CMK (cell line): Measurements from ENCODE around the gene EXOC6B.
"Not testable (repeated sequence)": the region's sequence is repeated elsewhere in the genome, so short reads cannot be mapped to it uniquely, and the experiment has no call there.

ENCODE experiments used
- DNase-seq: peaks from one replicate; pipeline ENCODE4 v3.0.0-alpha.2; 2010; ENCODE audit warnings: low read depth

Gene EXOC6B

DNA sequence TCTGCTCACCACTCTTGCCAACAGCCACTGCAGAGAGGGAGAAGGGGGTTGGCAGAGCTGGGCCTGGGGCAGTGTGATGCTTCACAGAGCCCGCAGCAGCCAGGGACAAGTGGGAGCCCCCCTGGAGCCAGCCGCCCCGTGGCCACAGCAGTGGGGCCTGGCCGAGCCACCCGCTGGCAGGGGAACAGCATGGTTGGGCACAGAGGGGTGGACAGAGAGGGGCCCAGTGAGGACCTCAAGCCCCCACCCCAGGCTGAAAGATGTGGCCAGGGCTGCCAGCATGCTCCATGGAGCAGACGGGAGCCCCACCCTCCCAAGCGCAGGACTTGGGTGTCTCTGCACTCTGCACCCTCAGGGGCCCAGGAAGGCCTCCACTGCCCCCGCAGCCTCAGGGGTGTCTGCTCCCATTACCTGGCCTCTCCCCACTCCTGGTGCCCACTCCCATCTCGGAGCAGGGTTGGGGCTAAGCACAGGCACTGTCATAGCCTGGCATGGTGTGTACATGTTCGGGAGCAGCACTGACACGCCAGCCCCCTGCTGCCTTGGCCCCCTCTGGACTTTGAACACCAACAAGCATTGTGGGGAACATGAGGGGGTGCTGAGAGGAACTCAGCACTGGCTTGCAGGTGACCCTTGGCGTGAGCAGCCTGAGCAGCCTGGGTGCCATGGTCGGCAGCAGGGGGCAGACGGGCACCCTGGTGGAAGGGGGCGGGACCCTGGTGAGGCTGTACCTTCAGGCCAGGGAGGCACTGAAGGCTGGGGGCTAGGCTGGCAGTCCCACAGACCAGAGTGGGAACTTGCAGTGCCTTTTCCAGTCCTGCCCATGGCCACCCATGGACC is 398.6 kb downstream of the EXOC6B start:
- DNase-seq: no peak

DNA sequence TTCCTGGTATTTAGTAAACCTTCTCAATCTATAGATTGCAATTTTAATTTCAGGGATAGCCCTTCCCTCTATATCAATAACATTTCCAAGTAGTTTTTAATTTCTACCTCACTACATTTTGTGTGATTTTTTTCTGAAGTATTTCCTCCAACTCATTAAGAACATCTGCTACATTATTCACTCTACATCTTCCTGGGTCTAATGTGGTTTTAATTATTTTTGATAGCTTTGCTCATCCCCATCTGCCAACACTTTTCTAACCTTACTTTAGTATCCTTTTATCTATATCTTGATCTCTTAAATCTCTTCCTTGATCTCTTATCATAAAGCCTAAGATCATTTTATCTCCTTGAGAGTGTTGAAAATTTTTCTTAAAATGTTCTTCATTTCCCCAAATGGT is 399.8 kb downstream of the EXOC6B start:
- DNase-seq: no peak

DNA sequence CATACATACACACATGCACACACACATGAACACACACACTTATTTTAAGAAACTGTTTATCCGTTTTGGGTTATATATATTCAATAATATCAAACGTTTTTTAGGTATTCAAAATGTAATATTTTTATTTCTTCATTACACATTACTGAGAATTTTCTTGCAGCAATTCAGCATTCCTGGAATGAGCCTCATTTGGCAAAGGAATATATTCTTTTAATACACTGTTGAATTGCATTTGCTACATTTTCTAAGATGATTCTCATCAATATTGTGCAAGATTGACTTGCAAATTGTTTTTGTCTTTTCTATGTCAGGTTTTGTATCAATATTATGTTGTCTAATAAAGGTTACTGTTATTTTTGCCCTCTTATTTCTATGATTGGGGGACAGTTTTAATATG is 402.1 kb downstream of the EXOC6B start:
- DNase-seq: no peak

DNA sequence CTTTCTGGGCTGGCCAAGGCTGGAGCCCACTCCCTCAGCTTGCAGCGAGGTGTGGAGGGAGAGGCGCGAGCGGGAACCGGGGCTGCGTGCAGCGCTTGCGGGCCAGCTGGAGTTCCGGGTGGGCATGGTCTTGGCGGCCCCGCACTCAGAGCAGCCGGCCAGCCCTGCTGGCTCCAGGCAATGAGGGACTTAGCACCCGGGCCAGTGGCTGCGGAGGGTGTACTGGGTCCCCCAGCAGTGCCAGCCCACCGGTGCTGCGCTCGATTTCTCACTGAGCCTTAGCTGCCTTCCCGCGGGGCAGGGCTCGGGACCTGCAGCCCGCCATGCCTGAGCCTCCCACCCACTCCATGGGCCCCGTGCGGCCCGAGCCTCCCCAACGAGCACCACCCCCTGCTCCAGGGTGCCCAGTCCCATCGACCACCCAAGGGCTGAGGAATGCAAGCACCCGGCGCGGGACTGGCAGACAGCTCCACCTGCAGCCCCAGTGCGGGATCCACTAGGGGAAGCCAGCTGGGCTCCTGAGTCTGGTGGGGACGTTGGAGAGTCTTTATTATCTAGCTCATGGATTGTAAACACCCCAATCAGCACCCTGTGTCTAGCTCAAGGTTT is 404.0 kb downstream of the EXOC6B start:
- DNase-seq: not testable (repeated sequence)

DNA sequence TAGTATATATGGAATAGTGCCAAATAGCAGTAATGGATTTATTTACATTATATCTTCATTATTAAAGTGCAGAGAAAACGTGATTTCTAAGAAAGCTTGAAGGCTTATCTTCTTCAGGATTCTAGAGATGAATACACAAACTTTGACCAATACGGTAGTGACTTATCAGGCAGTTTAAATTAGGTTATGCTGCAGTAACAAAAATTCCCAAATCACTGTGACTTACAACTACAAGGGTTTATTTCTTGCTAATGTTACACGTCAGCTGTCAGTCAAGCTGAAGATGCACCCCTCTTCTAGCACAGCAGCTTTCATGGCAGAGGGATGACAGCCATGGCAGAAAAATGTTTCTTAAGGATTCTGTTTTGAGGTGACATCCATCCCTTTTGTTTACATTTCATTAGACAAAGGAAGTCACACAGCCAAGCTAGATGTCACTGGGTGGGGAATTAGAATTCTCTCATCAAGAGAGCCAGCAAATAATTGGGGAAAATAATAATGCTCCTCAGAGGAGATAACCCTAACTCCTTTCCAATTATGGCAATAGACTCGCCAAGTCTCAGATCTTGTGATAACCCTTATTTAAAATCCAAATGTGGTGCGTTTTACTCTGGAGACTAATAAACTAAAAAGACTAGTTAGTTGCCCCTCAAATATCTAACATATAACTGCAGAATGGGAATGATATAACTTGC is 409.9 kb downstream of the EXOC6B start:
- DNase-seq: no peak

DNA sequence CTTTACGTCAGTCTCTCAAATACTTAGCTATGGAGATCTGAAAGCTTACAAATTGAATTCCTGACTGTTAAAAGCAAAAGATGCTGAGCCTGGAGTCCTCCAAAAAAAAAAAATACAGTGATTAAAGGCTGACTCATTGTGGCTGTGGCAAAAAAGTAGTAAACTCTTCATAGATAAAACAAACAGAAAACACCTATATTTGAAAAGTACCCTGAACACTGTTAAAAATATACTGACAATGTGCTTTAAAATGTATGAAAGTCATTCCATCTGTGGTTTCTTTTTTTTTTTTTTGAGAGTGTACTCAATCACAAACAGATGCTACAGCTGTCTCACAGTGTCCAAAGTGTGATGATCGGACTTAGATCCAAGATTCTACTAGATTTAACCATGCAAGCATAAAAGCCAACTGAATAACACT is 410.6 kb downstream of the EXOC6B start:
- no peak for DNase-seq

DNA sequence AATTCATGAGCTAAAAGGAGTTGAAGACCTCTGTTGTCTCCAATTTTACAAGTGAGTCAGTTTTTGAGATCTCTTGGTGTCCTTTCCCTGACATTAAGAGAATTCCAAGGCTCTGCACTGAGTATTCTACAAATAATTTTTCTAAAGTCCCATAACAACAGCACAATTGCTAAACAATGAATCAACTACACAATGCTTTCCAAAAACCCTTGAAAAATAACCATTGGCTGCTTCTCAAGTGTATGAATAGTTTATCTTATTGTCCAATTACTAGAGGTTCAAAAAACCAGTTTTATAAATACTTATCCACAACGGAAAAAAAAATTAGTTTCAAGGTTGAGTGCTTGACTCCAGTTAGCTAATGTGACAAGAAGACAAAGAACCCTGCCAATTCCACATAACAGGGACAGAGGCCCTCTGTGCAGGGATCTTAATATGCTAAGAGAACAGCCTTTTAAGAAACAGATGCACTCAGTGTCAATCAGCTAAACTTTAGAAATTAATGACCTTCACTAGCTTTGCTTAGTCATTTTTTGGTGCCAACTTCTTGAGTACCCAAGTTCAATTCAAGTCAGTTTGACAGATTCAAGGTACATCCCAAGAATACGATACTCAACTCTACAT is 411.6 kb downstream of the EXOC6B start:
- no peak for DNase-seq

DNA sequence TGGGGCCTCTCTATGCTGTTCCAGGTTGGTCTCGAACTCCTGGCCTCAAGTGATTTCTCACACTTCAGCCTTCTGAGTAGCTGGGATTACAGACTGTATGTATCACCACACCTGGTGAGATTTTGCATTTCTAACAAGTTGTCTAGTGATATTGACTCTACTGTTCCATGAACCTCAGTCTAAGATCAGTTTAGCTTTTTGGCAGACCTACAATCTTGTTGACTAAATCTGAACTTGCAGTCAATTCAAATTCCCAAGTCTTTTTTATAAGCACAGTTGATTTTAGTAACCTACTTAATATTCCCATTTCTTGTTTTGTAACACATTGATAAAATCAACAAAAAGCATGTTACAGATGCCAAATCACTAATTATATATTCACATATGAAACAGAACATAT is 412.1 kb downstream of the EXOC6B start:
- DNase-seq: no peak

DNA sequence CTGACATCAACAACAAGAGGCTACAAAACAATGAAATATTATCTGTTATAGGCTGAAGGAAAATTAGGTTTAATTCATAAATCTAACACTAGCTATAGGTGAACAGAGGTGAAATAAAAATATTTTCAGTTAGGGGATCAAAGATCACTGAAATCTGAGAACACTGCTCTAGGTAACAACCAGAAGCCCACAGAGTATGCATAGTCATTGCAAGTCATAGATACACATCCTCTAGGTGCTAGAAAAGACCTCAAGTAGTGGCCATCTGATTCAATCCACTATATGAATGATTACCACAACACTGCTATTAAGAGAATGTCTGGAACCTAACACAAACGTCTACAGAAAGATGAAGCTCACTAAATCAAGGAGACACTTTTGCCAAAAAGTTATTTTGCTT is 413.6 kb downstream of the EXOC6B start:
- DNase-seq: no peak

DNA sequence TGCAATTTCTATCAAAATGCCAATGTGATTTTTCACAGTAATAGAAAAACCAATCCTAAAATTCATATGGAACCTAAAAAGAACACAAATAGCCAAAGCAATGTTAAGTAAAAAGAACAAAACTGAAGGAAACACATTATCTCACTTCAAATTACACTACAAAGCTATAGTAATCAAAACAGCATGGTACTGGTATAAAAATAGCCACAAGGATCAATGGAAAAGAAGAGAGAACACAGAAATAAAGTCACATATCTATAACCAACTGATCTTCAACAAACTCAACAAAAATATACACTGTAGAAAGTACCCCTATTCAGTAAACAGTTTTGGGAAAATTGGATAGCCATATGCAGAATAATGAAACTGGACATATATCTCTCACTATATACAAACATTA is 426.0 kb downstream of the EXOC6B start:
- DNase-seq: no peak

DNA sequence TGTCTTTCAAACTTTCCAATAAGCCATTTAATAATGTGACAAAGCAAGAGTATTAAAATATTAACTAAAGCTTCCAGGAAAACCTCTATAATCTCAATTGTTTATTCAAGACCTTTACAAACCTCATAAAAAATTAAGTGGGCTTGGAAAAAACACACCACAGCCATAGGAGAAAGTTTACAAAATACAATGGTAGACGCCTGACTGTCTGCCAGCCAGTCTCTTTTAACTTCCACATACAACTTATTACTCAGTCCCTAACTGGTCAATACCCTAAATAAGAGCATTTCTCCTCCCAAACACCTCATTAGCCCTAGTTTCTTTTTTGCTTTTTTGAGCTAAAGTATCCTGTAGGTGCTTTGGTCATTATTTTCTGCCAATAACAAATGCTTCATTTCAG is 430.7 kb downstream of the EXOC6B start:
- no peak for DNase-seq

DNA sequence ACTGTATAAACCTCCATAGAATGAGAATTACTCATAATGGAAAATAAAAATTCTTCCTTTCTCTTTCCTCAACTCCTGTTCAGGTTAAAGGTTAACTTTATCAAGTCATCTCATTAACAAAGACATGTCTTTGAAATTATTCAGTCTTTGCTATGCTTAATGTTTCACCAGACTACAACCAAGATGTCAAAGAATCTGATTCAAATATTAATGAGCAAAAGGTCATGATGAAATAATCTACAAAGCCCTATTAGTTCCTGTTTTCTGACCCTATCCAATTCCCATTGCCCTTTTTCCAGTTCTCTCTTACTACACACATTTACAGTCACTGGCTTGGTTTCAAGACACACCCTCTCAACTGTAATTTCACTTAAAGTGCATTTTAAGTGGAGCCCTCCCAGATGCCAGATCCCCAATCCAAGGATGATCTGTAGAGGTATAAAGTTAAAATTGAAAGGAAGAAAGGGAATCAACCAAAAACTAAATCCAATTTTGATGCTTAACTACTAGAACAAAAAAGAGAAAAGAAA is 431.2 kb downstream of the EXOC6B start:
- no peak for DNase-seq

DNA sequence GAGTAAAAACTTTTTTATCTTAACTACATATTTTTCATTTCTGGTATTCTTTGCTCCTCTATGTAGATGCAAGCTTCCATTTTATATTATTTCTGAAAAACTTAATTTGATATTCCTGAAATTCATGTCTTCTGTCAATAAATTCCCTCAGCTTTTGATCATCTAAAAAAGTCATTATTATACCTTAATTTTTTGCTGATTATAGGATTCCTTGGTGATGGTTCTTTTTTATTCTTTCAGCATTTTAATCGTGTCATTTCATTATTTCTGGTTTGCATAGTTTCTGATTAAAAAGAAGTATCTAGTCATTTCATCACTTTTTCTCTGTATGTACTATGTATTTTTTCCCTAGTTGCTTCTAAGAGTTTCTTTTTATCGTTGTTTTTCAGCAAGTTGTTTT is 436.4 kb downstream of the EXOC6B start:
- no peak for DNase-seq

DNA sequence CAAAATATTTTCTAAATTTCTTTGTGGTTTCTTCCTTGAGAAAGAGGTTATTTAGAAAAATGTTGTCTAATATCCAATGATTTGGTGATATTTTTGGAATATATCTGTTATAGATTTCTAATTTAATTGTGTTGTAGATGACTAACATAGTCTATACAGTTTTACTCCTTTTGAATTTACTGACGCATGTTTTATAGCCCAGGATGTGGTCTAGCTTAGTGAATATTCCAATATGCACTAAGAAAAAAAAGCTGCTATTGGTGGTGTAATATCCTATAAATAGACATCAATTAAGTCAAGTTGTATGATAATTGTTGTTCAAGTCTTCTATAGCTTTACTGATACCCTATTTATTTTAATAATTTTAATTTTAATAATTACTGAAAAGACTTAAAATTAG is 437.6 kb downstream of the EXOC6B start:
- DNase-seq: no peak

DNA sequence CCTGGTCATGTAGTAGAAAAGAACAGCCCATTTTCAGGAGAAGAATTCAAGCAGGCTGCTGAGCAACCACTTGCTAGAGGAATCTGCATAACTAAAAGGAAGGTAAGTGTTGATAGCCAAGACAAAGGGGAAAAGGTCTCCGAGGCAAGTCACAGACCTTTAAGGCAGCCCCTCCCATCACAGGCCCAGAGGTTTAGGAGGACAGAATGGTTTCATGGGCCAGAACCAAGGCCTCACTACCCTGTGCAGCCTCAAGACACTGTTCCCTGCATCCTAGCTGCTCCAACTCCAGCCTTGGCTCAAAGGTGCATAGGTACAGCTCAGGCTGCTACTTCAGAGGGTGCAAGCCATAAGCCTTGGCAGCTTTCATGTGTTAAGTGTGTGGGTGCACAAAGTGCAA is 439.5 kb downstream of the EXOC6B start:
- DNase-seq: no peak

DNA sequence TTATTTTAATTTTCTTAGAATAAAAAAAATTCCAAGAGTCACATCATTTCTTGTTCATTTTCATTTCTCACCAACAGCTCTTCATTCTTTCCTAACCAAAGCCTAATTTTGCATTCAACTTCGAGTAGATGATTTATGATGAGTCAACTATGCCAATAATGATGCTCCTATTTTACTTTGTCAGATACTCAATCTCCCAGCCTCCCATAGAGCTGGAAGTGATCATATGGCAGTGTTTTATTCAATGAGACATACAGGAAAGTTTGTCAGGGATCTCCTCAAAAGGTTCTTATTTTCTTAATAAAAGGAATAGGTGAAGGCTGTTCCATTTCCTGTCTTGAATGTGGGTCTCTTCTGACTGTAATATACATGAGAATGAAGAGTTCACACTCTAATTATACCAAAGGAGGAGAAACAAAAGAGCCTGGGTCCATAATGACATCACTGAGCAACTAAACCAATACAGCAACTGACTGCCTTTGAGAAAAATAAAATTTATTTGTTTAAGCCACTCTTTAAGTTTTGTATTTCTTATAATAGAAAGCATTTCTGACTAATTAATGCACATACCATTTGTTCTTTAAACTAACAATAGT is 447.0 kb downstream of the EXOC6B start:
- no peak for DNase-seq

DNA sequence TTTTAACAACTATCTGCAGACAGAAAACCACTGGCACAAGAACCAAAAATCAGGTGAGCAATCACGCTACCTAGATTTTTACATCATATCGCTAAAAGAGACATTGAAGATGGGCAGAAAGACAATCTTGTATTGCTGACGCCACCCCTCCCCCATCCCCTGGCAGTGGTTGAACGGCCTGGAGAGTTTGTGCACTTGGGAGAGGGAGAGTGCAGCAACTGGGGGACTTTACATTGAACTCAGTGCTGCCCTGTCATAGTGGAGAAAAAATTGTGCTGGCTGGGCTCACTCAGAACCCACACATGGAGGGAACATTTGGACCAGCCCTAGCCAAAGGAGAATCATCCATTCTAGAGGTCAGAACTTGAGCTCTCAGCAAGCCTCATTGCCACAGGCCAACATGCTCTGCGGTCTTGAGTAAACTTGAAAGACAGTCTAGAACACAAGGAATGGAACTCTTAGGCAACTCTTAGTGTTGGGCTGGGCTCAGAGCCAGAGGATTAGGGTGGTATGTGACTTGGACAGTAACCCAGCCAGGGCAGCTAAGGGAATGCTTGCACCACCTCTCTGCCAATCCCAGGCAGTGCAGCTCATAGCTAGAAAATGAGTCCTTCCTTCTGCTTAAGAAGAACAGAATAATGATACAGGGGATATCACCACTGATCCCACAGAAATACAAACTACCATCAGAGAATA is 458.2 kb downstream of the EXOC6B start:
- no peak for DNase-seq

DNA sequence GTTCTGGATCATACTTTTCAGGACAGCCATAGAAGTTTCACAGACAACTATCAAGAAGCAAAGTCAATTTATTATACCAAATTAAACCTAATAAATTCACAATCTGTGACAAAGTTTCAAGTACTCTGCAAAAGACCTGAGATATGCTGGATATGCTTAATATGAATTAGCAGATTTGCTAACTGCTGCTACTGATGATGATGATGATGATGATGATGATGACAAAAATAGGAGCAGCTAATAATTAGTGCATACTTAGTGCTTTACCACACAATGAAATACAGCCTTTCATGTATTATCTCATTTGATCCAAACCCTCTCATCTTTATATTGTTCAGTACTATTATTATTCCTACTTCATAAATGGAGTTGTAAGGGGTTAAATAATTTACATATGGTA is 462.4 kb downstream of the EXOC6B start:
- no peak for DNase-seq

DNA sequence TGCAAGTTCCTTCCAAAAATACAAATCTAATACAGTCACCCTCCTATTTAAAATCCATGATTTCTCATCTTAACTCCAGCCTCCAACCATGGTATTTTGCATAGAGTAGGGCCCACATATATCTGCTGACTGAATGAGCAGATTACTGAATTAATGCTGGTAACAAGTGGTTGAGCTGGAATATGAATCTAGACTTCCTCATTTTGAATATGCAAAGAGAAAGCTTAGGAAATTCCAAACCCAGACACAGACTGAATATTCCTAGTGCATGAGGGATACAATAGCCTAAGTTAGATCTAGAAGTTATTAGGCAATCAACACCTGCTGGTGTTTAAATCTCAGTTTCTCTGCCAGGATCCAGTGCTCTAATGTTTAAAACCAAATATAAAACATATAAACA is 463.1 kb downstream of the EXOC6B start:
- no peak for DNase-seq

DNA sequence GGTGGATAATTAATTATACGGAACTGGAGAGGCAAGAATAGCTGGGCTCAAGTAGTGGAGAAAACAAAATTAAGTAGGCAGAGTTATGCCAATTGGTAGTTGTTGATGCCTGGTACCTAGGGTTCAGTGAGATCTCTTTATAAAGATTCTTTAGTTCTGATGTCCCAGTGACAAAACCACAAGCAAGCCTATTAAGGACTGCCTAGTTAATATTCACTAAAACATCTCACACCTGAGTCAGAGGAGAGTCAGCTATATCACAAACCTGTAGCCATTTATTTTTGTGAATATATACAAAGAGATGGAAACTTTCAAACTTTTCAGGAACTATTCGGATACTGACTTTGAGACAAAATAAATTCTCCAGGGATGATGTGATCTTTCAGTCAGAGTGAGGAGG is 464.3 kb downstream of the EXOC6B start:
- no peak for DNase-seq

DNA sequence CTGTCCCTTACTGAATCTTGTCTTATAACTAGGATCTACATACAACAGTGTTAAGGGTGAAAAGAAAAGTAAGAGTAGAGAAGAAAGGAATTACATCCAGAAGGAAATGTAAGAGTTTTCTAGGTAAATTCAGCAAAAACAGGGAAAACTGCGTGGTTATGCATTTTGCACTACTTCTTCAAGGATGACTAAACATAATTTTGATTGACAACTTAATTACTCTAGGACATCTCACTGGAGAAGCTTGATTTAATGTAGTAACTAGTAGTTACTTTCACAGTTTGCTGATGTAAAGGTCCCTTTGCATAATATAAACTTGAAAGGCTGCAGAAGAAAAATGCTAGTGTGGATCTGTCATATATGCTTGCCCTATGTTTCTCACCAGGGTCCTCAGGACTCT is 464.8 kb downstream of the EXOC6B start:
- DNase-seq: no peak

DNA sequence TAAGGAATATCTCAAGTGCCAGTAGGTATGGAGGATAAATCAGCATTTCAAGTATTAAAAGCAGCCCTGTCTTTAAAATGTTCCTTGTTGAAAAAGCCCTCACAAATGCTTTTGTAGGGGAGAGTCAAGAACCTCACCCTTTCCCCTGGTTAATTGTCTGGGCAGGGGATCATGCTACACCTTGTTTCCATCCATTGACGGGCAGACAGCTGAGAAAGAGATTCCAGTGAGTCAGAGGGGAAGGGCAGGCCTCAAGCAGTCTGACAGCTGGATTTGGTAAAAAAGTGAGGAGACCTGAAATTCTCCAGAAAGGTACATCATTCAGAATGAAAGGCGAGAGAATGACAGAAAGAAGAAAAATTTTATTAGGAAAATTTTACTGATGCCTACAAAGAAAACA is 475.0 kb downstream of the EXOC6B start:
- no peak for DNase-seq
